Astrocyte of the spinal cord (primary cell): ENCODE measurements around the gene CST1.
A peak's percentile ranks its signal among the peaks of the same experiment; 100 is the strongest.
"Not testable (repeated sequence)": the region's sequence is repeated elsewhere in the genome, so short reads cannot be mapped to it uniquely, and the experiment has no call there.

Experiments used
- DNase-seq: peaks from one replicate; pipeline ENCODE4 v3.0.0; 2011; ENCODE audit warnings: low read depth, low spot score
- H3K4me3 ChIP-seq: 2 replicates; pipeline ENCODE4 v1.5.1; 2011; ENCODE audit warnings: low read depth, mild to moderate bottlenecking, low read length, moderate library complexity
- in situ Hi-C: cut with HindIII; loops from 2 replicates; pipeline ENCODE4 v1.10.0; 2017; ENCODE audit warnings: low sequenced_read_pairs
- TF ChIP-seq, protein P1 (sequence below): IDR thresholded peaks from 2 replicates; pipeline ENCODE4 v1.5.1; 2012; ENCODE audit warnings: low read depth, mild to moderate bottlenecking, low read length, inconsistent platforms

Gene CST1

GRCh38 chr20:23766531-23766930 lies 15.8 kb upstream of the CST1 start:
- DNase-seq = no peak
- in situ Hi-C loops = no loop called here
- TF ChIP-seq, protein P1, sequence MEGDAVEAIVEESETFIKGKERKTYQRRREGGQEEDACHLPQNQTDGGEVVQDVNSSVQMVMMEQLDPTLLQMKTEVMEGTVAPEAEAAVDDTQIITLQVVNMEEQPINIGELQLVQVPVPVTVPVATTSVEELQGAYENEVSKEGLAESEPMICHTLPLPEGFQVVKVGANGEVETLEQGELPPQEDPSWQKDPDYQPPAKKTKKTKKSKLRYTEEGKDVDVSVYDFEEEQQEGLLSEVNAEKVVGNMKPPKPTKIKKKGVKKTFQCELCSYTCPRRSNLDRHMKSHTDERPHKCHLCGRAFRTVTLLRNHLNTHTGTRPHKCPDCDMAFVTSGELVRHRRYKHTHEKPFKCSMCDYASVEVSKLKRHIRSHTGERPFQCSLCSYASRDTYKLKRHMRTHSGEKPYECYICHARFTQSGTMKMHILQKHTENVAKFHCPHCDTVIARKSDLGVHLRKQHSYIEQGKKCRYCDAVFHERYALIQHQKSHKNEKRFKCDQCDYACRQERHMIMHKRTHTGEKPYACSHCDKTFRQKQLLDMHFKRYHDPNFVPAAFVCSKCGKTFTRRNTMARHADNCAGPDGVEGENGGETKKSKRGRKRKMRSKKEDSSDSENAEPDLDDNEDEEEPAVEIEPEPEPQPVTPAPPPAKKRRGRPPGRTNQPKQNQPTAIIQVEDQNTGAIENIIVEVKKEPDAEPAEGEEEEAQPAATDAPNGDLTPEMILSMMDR = no peak
- no peak overlapping the region for H3K4me3 ChIP-seq

GRCh38 chr20:23765578-23765977 lies 14.8 kb upstream of the CST1 start:
- in situ Hi-C loops = no loop called here
- no peak for DNase-seq
- TF ChIP-seq, protein P1 = no peak
- H3K4me3 ChIP-seq = no peak overlapping the region

DNA sequence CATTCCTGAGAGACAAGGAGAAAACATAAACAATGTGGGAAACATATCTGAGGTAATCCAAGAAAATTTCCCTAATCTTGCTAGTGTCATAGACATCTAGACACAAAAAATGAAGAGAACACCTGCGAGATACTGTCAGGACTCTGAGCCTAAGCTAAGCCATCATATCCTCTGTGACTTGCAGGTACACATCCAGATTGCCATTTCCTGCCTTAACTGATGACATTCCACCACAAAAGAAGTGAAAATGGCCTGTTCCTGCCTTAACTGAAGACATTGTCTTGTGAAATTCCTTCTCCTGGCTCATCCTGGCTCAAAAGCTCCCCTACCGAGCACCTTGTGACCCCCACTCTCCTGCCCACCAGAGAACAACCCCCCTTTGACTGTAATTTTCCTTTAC lies 13.9 kb upstream of the CST1 start:
- H3K4me3 ChIP-seq, DNase-seq, in situ Hi-C loops: not testable (repeated sequence)

GRCh38 chr20:23763345-23763744 lies 12.6 kb upstream of the CST1 start:
- DNase-seq = no peak
- H3K4me3 ChIP-seq = no peak overlapping the region
- in situ Hi-C loops = no loop called here
- TF ChIP-seq, protein P1 = no peak

GRCh38 chr20:23759306-23759940 lies 8.7 kb upstream of the CST1 start:
- no peak for DNase-seq
- TF ChIP-seq, protein P1 = no peak
- H3K4me3 ChIP-seq = no peak overlapping the region
- in situ Hi-C loops = no loop called here

- DNase-seq, in situ Hi-C loops, H3K4me3 ChIP-seq: not testable (repeated sequence)
These were observed 6.1 kb upstream of the CST1 start for GRCh38 chr20:23756792-23757191.

- H3K4me3 ChIP-seq, in situ Hi-C loops: not testable (repeated sequence)
- peak; percentile 36 for DNase-seq
These were observed 4.4 kb upstream of the CST1 start for GRCh38 chr20:23755131-23755611.

DNA sequence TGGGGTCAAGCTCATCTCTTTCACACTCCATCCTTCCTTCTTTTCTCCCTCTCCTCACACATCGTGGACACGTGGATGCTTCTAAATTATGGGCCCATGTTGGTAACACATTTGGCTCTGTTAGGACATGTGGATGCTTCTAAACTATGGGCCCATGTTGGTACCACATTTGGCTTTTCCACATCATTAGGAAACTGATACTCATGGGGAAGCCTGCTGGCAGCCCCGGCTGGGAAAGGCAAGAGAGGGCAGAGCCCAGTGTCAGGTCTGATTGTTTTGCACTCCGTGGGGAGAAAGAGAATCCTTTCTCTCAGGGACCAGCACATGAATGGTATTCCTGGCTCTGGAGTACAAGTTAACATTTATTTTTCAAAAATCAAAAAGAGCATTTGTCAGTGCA lies 4.0 kb upstream of the CST1 start:
- no peak for DNase-seq
- in situ Hi-C loops = no loop called here
- TF ChIP-seq, protein P1 = no peak
- no peak overlapping the region for H3K4me3 ChIP-seq
